Neutrophil (primary cell): ENCODE results near the gene NWD2.

Source experiments
- H3K27ac ChIP-seq: fragments of 200-600 bp; sonication (generic); 2 replicates; pipeline ENCODE4 v1.5.1; 2016; ENCODE audit warnings: mild to moderate bottlenecking, moderate library complexity
- H3K27me3 ChIP-seq: fragments of 200-600 bp; sonication (generic); 2 replicates; pipeline ENCODE4 v1.6.0; 2016; ENCODE audit warnings: mild to moderate bottlenecking
- H3K36me3 ChIP-seq: fragments of 200-600 bp; sonication (generic); 2 replicates; pipeline ENCODE4 v1.5.1; 2017
- H3K4me1 ChIP-seq, 2 experiments: fragments of 200-600 bp in 1 of 2; sonication (generic) in 1 of 2; 1 replicate in 1 of 2; 2 replicates in 1 of 2; pipeline versions ENCODE4 v1.5.1 to v1.6.1; 2013 to 2016; ENCODE audit warnings: low read depth in 1 of 2, low read length in 1 of 2, mild to moderate bottlenecking in 1 of 2, moderate library complexity in 1 of 2; ENCODE audit not compliant: control insufficient read depth in 1 of 2, insufficient read depth in 1 of 2
- H3K4me3 ChIP-seq, 2 experiments: fragments of 200-600 bp in 1 of 2; sonication (generic) in 1 of 2; 1 replicate in 1 of 2; 2 replicates in 1 of 2; pipeline ENCODE4 v1.5.1; 2013 to 2016; ENCODE audit warnings: low read depth in 1 of 2, low read length in 1 of 2, mild to moderate bottlenecking in 1 of 2, moderate library complexity in 1 of 2
- H3K9me3 ChIP-seq: fragments of 200-600 bp; sonication (generic); 2 replicates; pipeline ENCODE4 v1.5.1; 2016
- TF ChIP-seq, protein P1 (sequence below): fragments of 200-600 bp; sonication (generic); IDR thresholded peaks from 2 replicates; pipeline ENCODE4 v1.5.1; 2016; ENCODE audit warnings: antibody characterized with exemption

Gene NWD2

DNA sequence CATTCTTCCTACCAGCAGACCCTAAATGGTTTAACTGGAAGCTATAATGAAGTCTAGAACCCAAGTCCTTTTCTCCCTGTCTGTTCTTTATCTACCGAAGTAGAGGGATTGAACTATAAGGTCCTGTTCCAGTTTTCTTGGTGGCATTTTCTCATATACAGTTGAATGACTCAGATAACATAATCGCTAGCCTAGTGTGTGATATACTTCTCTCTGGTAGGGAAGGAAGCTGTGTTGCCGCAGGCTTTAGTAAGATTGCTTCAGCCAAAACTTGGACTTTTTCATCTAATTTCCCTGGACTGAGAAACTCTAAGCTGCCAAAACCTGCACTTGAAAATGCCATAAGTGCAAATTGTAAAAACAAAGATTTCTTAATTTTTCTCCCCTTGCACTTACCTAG lies 123.4 kb downstream of the NWD2 start:
- no peak overlapping the region for H3K4me3 ChIP-seq
- no peaks in the 10 kb centered on the region for H3K36me3 ChIP-seq
- peaks cover 0 to 6% of the 10 kb centered on the region in 2 experiments for H3K4me1 ChIP-seq
- no peaks in the 10 kb centered on the region for H3K9me3 ChIP-seq
- TF ChIP-seq, protein P1, sequence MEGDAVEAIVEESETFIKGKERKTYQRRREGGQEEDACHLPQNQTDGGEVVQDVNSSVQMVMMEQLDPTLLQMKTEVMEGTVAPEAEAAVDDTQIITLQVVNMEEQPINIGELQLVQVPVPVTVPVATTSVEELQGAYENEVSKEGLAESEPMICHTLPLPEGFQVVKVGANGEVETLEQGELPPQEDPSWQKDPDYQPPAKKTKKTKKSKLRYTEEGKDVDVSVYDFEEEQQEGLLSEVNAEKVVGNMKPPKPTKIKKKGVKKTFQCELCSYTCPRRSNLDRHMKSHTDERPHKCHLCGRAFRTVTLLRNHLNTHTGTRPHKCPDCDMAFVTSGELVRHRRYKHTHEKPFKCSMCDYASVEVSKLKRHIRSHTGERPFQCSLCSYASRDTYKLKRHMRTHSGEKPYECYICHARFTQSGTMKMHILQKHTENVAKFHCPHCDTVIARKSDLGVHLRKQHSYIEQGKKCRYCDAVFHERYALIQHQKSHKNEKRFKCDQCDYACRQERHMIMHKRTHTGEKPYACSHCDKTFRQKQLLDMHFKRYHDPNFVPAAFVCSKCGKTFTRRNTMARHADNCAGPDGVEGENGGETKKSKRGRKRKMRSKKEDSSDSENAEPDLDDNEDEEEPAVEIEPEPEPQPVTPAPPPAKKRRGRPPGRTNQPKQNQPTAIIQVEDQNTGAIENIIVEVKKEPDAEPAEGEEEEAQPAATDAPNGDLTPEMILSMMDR, result no peak
- H3K27ac ChIP-seq, result no peak overlapping the region
- H3K27me3 ChIP-seq, result no peaks in the 10 kb centered on the region

DNA sequence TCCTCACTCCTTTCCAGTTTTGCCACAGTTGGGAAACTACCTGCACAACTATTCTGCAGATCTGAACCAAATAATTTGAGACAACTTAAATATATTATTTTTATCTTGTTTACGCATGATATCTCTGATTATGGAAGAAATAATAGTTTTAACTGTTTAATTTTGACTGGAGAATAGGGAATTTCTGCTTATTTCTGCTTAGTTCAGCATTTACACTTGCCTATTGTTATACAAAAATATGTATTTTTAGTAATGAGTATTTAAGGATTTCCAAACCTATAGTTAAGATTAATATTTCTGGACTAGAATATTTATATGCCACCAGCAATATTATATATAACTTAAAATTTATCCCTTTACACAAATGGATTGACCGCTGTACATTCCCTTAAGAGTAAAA lies 125.5 kb downstream of the NWD2 start:
- TF ChIP-seq, protein P1, result no peak
- Histone ChIP-seq H3K27me3 (no peaks in the 10 kb centered on the region), H3K4me1 (peaks cover 0 to 6% of the 10 kb centered on the region in 2 experiments), H3K27ac (no peak overlapping the region), H3K4me3 (no peak overlapping the region), H3K36me3 (no peaks in the 10 kb centered on the region), H3K9me3 (no peaks in the 10 kb centered on the region)

DNA sequence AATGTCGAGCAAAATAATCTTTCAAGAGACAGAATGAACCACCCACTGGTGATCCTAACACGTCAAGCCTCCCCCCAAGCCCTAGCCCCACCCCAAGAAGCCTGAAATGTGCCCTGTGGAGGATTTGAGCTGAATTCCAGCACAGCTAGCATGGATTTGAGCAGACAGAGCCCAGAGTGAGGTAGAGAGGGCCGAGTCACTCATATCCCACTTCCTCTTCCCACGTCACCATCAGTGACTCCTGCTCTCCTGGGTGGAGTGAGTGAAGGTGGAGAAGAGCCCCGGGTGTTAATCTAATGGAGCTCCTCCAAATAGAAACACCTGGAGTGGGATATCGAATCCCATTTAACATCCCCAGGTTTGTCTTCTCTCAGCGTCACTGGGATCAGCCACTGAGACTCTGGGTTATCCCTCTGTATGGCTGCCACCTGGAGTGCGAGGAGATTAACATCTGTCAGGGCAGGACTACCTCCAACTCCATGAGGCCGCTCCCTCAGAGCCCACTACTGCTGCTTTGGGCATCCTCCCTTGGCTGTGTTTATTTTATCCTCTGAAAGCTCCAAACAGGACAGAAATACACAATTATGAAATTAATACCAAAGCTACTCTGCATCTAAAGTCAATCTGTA lies 136.6 kb downstream of the NWD2 start:
- no peaks in the 10 kb centered on the region for H3K9me3 ChIP-seq
- no peaks in the 10 kb centered on the region for H3K36me3 ChIP-seq
- H3K4me1 ChIP-seq, result no peaks in the 10 kb centered on the region
- H3K27me3 ChIP-seq, result peaks cover 6% of the 10 kb centered on the region
- H3K27ac ChIP-seq, result no peak overlapping the region
- no peak overlapping the region for H3K4me3 ChIP-seq
- TF ChIP-seq, protein P1, result no peak

DNA sequence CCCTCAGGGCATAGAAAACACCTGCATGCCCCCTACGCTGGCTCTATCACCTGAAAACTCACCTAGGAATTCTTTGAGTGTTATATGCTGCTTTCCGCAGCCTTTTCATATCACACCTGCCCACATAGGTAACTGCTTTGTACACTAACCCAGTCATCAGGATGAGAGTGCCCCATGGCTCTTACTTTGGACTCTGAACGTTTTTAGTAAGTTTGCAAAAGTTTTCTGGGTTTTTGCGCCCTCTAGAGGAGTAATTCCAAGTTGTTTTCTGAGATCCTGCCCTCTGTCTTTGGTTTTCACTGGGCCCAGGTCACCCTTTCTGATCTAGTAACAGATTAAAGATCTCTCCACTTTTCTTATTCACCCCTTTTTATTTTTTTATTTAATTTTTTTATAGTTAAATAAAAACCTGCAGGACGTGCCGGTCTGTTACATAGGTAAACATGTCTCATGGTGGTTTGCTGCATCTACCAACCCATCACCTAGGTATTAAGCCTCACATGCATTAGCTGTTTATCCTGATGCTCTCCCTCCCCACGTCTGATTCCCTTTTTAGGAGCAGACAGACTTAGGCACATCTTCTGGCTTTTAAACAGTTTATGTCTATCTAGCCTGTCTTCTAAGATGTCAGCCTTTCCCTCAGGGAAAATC lies 139.2 kb downstream of the NWD2 start:
- no peak overlapping the region for H3K4me3 ChIP-seq
- peaks cover 6% of the 10 kb centered on the region for H3K27me3 ChIP-seq
- TF ChIP-seq, protein P1, result no peak
- no peaks in the 10 kb centered on the region for H3K9me3 ChIP-seq
- no peak overlapping the region for H3K27ac ChIP-seq
- H3K4me1 ChIP-seq, result no peaks in the 10 kb centered on the region
- H3K36me3 ChIP-seq, result no peaks in the 10 kb centered on the region

DNA sequence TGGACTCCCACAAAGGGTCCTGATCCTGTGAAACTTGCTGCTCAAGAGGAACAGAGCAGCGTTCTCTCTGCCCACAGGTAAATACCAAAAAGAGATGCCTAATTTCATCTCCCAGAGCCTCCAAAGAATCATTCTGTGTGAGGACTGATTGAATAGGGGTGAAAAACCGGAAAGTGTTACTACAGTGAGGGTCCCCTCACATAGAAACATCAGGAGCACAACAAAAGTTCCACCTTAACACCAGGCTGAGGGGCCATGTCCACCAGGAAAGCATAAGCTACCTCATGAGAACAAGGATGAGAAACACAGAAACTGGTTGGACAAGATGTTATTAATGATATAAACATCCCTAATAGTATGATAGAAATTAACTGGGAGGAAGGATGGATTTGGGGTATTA lies 140.9 kb downstream of the NWD2 start:
- no peaks in the 10 kb centered on the region for H3K36me3 ChIP-seq
- no peaks in the 10 kb centered on the region for H3K4me1 ChIP-seq
- H3K27me3 ChIP-seq, result peaks cover 6% of the 10 kb centered on the region
- H3K4me3 ChIP-seq, result no peak overlapping the region
- H3K27ac ChIP-seq, result no peak overlapping the region
- no peaks in the 10 kb centered on the region for H3K9me3 ChIP-seq
- TF ChIP-seq, protein P1, result no peak
